ENCODE results near the gene PRADC1.

DNA sequence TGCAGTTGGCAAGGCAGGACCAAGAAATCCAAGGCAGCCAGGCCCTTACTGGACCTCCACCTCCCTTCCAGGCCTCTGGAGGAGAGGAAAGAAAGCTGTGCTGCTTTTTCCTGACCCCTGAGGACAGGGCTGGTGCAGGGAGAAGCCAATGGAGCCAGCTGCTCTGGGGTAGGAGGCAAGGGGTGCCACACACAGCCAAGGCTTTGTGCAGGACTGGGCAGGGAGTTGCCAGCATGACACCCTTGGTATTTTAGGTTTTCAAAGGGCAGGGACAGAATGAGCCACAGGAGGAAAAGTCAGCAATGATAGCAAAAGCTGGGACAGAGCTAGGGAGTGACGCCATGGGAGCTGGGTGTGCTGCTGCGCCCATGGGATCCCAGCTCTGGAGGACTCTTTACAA lies 24.0 kb upstream of the PRADC1 start:
- TF ChIP-seq POLR2AphosphoS5 (IDR thresholded peaks at IDR 0.05): no peak
- TF ChIP-seq, protein P1, sequence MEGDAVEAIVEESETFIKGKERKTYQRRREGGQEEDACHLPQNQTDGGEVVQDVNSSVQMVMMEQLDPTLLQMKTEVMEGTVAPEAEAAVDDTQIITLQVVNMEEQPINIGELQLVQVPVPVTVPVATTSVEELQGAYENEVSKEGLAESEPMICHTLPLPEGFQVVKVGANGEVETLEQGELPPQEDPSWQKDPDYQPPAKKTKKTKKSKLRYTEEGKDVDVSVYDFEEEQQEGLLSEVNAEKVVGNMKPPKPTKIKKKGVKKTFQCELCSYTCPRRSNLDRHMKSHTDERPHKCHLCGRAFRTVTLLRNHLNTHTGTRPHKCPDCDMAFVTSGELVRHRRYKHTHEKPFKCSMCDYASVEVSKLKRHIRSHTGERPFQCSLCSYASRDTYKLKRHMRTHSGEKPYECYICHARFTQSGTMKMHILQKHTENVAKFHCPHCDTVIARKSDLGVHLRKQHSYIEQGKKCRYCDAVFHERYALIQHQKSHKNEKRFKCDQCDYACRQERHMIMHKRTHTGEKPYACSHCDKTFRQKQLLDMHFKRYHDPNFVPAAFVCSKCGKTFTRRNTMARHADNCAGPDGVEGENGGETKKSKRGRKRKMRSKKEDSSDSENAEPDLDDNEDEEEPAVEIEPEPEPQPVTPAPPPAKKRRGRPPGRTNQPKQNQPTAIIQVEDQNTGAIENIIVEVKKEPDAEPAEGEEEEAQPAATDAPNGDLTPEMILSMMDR (IDR thresholded peaks at IDR 0.05): no peak
- TF ChIP-seq POLR2A (IDR thresholded peaks at IDR 0.05): no peak

All from prostate gland (tissue), 2 donors.